A673 (cell line): ENCODE results near the gene NCOA6.

Experiments
- EZH2 ChIP-seq: fragments of 200-600 bp; sonication (generic); IDR thresholded peaks from 2 replicates; pipeline ENCODE4 v1.6.1; 2017; ENCODE audit warnings: borderline replicate concordance, low read depth, mild to moderate bottlenecking, mixed read lengths, antibody characterized with exemption, low read length; ENCODE audit not compliant: poor library complexity, severe bottlenecking
- TF ChIP-seq, protein P1 (sequence below): fragments of 300-800, 200-600 bp; sonication (generic); conservative IDR thresholded peaks from 2 replicates; pipeline ENCODE4 v1.5.1; 2017; ENCODE audit warnings: low read depth, mild to moderate bottlenecking, antibody characterized with exemption, low read length, moderate library complexity, mixed read lengths

DNA sequence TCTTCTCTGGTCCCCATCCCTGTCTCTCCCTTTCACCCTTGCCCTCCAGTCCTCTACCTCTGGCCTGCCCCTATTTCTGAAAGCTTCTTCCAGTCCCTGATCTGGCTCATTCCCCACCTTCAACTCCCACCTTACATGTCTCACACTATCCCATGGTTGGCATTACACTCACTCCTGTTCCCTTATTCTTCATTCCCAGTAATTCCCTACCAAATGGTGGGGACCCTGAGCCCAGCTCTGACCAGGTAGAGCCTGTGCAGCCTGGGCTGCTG, 114.9 kb downstream of the NCOA6 start:
- TF ChIP-seq, protein P1, sequence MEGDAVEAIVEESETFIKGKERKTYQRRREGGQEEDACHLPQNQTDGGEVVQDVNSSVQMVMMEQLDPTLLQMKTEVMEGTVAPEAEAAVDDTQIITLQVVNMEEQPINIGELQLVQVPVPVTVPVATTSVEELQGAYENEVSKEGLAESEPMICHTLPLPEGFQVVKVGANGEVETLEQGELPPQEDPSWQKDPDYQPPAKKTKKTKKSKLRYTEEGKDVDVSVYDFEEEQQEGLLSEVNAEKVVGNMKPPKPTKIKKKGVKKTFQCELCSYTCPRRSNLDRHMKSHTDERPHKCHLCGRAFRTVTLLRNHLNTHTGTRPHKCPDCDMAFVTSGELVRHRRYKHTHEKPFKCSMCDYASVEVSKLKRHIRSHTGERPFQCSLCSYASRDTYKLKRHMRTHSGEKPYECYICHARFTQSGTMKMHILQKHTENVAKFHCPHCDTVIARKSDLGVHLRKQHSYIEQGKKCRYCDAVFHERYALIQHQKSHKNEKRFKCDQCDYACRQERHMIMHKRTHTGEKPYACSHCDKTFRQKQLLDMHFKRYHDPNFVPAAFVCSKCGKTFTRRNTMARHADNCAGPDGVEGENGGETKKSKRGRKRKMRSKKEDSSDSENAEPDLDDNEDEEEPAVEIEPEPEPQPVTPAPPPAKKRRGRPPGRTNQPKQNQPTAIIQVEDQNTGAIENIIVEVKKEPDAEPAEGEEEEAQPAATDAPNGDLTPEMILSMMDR = no peak
- no peak for TF ChIP-seq EZH2
